H1 (cell line): ENCODE measurements around the gene PURA. TPM values are rescaled to one million over a fixed set of nuclear protein-coding genes. Genes with fewer than 3 reads are reported as not detected.

ENCODE experiments used
- CTCF ChIA-PET: fragments of 300-600 bp; sonication (Branson Sonifier 250); formaldehyde crosslinking; loops from one replicate; lab custom pipeline; 2021; ENCODE audit not compliant: partially characterized antibody; lab: Charles Lee
- POLR2A ChIA-PET: fragments of 300-600 bp; sonication (Branson Sonifier 250); formaldehyde crosslinking; loops from one replicate; lab custom pipeline; 2021; ENCODE audit warnings: inconsistent platforms; ENCODE audit not compliant: partially characterized antibody; lab: Charles Lee
- DNase-seq, 2 experiments: peaks; one replicate each; pipeline versions ENCODE4 v3.0.0 to v3.0.0-alpha.2; 2010 to 2022; ENCODE audit warnings: low spot score in 2 of 2, low read depth in 1 of 2, mixed read lengths in 1 of 2
- FAIRE-seq: peaks from 2 replicates; lab custom pipeline; 2011; peaks lifted over from hg19 to GRCh38; lab: Jason Lieb, UNC
- H2AFZ ChIP-seq: 2 replicates; pipeline ENCODE4 v1.8.1; 2012; ENCODE audit warnings: low read length, inconsistent platforms
- H2AK5ac ChIP-seq: 2 replicates; pipeline ENCODE4 v1.6.1; 2013; ENCODE audit warnings: low read depth, low read length
- H2BK120ac ChIP-seq: replicated peaks from 2 replicates; pipeline ENCODE3; 2013; ENCODE audit warnings: low read depth, low read length, inconsistent platforms
- H2BK12ac ChIP-seq: 2 replicates; pipeline ENCODE4 v1.6.1; 2013; ENCODE audit warnings: low read depth, low read length
- H2BK15ac ChIP-seq: 2 replicates; pipeline ENCODE4 v1.6.1; 2013; ENCODE audit warnings: low read length
- H2BK20ac ChIP-seq: 2 replicates; pipeline ENCODE4 v1.6.1; 2013; ENCODE audit warnings: low read length
- H2BK5ac ChIP-seq: 2 replicates; pipeline ENCODE4 v1.6.1; 2013; ENCODE audit warnings: low read depth, low read length
- H3K14ac ChIP-seq: 2 replicates; pipeline ENCODE4 v1.6.1; 2013; ENCODE audit warnings: inconsistent platforms; ENCODE audit not compliant: insufficient read length
- H3K18ac ChIP-seq: 2 replicates; pipeline ENCODE4 v1.6.1; 2013; ENCODE audit warnings: low read length; ENCODE audit errors: extremely low read depth
- H3K23ac ChIP-seq: 2 replicates; pipeline ENCODE4 v1.6.1; 2013; ENCODE audit warnings: inconsistent platforms; ENCODE audit not compliant: insufficient read length
- H3K23me2 ChIP-seq: 2 replicates; pipeline ENCODE4 v1.6.1; 2013; ENCODE audit warnings: low read depth, low read length
- H3K27ac ChIP-seq: 2 replicates; pipeline ENCODE4 v1.6.1; 2011; ENCODE audit warnings: low read depth, low read length, inconsistent platforms
- H3K27me3 ChIP-seq, 4 experiments: replicated peaks in 1 of 4; 1 replicate in 1 of 4; 2 replicates in 3 of 4; pipeline versions ENCODE4 v1.6.1 to v1.8.1; 2011 to 2013; ENCODE audit warnings: low read length in 3 of 4, mild to moderate bottlenecking in 3 of 4, inconsistent platforms in 2 of 4, mixed read lengths in 2 of 4, moderate library complexity in 1 of 4; ENCODE audit not compliant: control insufficient read depth in 3 of 4, insufficient read depth in 3 of 4; ENCODE audit errors: extremely low read depth in 1 of 4
- H3K36me3 ChIP-seq, 4 experiments: 2 replicates each; pipeline versions ENCODE4 v1.6.1 to v1.8.1; 2011 to 2013; ENCODE audit warnings: mild to moderate bottlenecking in 4 of 4, low read length in 3 of 4, moderate library complexity in 2 of 4, control low read depth in 1 of 4, inconsistent platforms in 1 of 4; ENCODE audit not compliant: insufficient read depth in 4 of 4, control insufficient read depth in 2 of 4
- H3K4ac ChIP-seq: replicated peaks from 2 replicates; pipeline ENCODE3; 2013; ENCODE audit warnings: low read length, low read depth, mixed read lengths, inconsistent platforms; ENCODE audit not compliant: insufficient read length
- H3K4me1 ChIP-seq, 4 experiments: replicated peaks in 1 of 4; 1 replicate in 1 of 4; 2 replicates in 3 of 4; pipeline versions ENCODE4 v1.6.1 to v1.8.1; 2011 to 2013; ENCODE audit warnings: low read length in 3 of 4, inconsistent platforms in 2 of 4, mixed read lengths in 1 of 4; ENCODE audit not compliant: insufficient read depth in 4 of 4, control insufficient read depth in 3 of 4
- H3K4me2 ChIP-seq, 2 experiments: 2 replicates each; pipeline versions ENCODE4 v1.6.1 to v1.8.1; 2011 to 2013; ENCODE audit warnings: low read depth in 2 of 2, low read length in 2 of 2, control low read depth in 1 of 2, inconsistent platforms in 1 of 2, mild to moderate bottlenecking in 1 of 2; ENCODE audit not compliant: insufficient read depth in 1 of 2
- H3K4me3 ChIP-seq, 4 experiments: fragments of 200-600, 300-600 bp in 1 of 4; sonication (generic), shearing (Covaris generic), sonication (Bioruptor Twin) in 1 of 4; 2 replicates each; pipeline versions ENCODE4 v1.5.1 to v1.8.1; 2011 to 2016; ENCODE audit warnings: low read length in 4 of 4, low read depth in 3 of 4, control low read depth in 2 of 4, inconsistent platforms in 2 of 4, mild to moderate bottlenecking in 2 of 4, mixed read lengths in 1 of 4, moderate library complexity in 1 of 4; ENCODE audit not compliant: insufficient read depth in 2 of 4; ENCODE audit errors: extremely low read depth in 1 of 4
- H3K56ac ChIP-seq: replicated peaks from 2 replicates; pipeline ENCODE3; 2013; ENCODE audit warnings: low read depth, mild to moderate bottlenecking, mixed read lengths, low read length, inconsistent platforms; ENCODE audit not compliant: insufficient read length
- H3K79me1 ChIP-seq: 2 replicates; pipeline ENCODE4 v1.6.1; 2013; ENCODE audit warnings: low read depth, low read length, control low read depth
- H3K79me2 ChIP-seq, 2 experiments: 2 replicates each; pipeline versions ENCODE4 v1.6.1 to v1.8.1; 2012 to 2013; ENCODE audit warnings: low read length in 2 of 2, mild to moderate bottlenecking in 2 of 2, inconsistent platforms in 1 of 2; ENCODE audit not compliant: insufficient read depth in 2 of 2, control insufficient read depth in 1 of 2
- H3K9ac ChIP-seq, 4 experiments: replicated peaks in 1 of 4; 1 replicate in 1 of 4; 2 replicates in 3 of 4; pipeline versions ENCODE4 v1.6.1 to v1.8.1; 2011 to 2013; ENCODE audit warnings: low read depth in 3 of 4, low read length in 3 of 4, control low read depth in 2 of 4, mild to moderate bottlenecking in 2 of 4, moderate library complexity in 2 of 4, inconsistent platforms in 1 of 4; ENCODE audit errors: extremely low read depth in 1 of 4
- H3K9me3 ChIP-seq, 2 experiments: 2 replicates each; pipeline versions ENCODE4 v1.6.1 to v1.8.1; 2012 to 2013; ENCODE audit warnings: mild to moderate bottlenecking in 2 of 2, moderate library complexity in 2 of 2, control low read depth in 1 of 2, inconsistent platforms in 1 of 2, low read depth in 1 of 2, low read length in 1 of 2, mixed read lengths in 1 of 2; ENCODE audit not compliant: insufficient read depth in 2 of 2
- H4K20me1 ChIP-seq, 2 experiments: replicated peaks in 1 of 2; 2 replicates each; pipeline versions ENCODE3 to v1.8.1; 2011 to 2013; ENCODE audit warnings: inconsistent platforms in 2 of 2, low read length in 2 of 2, mild to moderate bottlenecking in 1 of 2; ENCODE audit not compliant: insufficient read depth in 2 of 2, control insufficient read depth in 1 of 2
- H4K5ac ChIP-seq: 2 replicates; pipeline ENCODE4 v1.6.1; 2013; ENCODE audit warnings: low read length, low read depth, mixed read lengths, inconsistent platforms; ENCODE audit not compliant: insufficient read length
- H4K8ac ChIP-seq: 2 replicates; pipeline ENCODE4 v1.8.0; 2013; ENCODE audit warnings: mild to moderate bottlenecking, moderate library complexity, low read length, inconsistent platforms; ENCODE audit not compliant: insufficient read depth; ENCODE audit errors: extremely low read depth
- H4K91ac ChIP-seq: replicated peaks from 2 replicates; pipeline ENCODE3; 2013; ENCODE audit warnings: low read length, mixed read lengths, inconsistent platforms; ENCODE audit not compliant: insufficient read length
- CHD2 ChIP-seq: IDR thresholded peaks from 2 replicates; pipeline ENCODE4 v1.6.1; 2012; ENCODE audit warnings: low read length, improper control_type of control experiment
- KDM5A ChIP-seq: fragments of 200-600 bp; IDR thresholded peaks from 2 replicates; pipeline ENCODE4 v1.7.1; 2012; ENCODE audit warnings: mild to moderate bottlenecking, low read length, inconsistent platforms, mixed read lengths
- MAFK ChIP-seq: IDR thresholded peaks from 2 replicates; pipeline ENCODE4 v1.6.1; 2012; ENCODE audit warnings: low read depth, mild to moderate bottlenecking, improper control_type of control experiment, low read length
- SP1 ChIP-seq: IDR thresholded peaks from 2 replicates; pipeline ENCODE4 v1.6.1; 2011; ENCODE audit warnings: low read depth, low read length
- SRF ChIP-seq: IDR thresholded peaks from 2 replicates; pipeline ENCODE4 v1.6.1; 2011; ENCODE audit warnings: mild to moderate bottlenecking, low read depth, low read length, moderate library complexity
- TAF7 ChIP-seq: optimal IDR thresholded peaks from 2 replicates; pipeline ENCODE3; 2011; ENCODE audit warnings: low read depth, mild to moderate bottlenecking, inconsistent platforms, low read length, moderate library complexity, borderline replicate concordance
- TCF12 ChIP-seq: IDR thresholded peaks from 2 replicates; pipeline ENCODE4 v1.6.1; 2011; ENCODE audit warnings: low read depth, mild to moderate bottlenecking, low read length
- YY1 ChIP-seq: IDR thresholded peaks from 2 replicates; pipeline ENCODE4 v1.6.1; 2011; ENCODE audit warnings: low read depth, mild to moderate bottlenecking, low read length
- ZNF274 ChIP-seq: IDR thresholded peaks from 2 replicates; pipeline ENCODE4 v1.7.0; 2012; ENCODE audit warnings: low read length, borderline replicate concordance; ENCODE audit errors: extremely low read depth
- WGBS, 2 experiments: shearing (Covaris generic) in 1 of 2; methylation state at CpG; one replicate each; pipeline versions ENCODE4 v1.1.6 to v1.1.7; 2013 to 2015; ENCODE audit warnings: low lambda C conversion rate in 2 of 2, mixed read lengths in 2 of 2, inconsistent platforms in 1 of 2, low coverage in 1 of 2, missing lambda C conversion rate in 1 of 2; ENCODE audit not compliant: insufficient replicate concordance in 2 of 2, insufficient coverage in 1 of 2, insufficient read length in 1 of 2; ENCODE audit errors: extremely low coverage in 1 of 2, missing lambda C conversion rate in 1 of 2; 5-methylcytosine and 5-hydroxymethylcytosine counted together
- polyA plus RNA-seq, 7 experiments: library from polyadenylated mRNA; depleted of rRNA in 3 of 7; stranded (reverse) in 5 of 7; unstranded in 2 of 7; fragments of >200 nt in 5 of 7; fragments of 200-250 nt in 2 of 7; gene quantifications; 1 replicate in 5 of 7; 2 replicates in 1 of 7; 4 replicates in 1 of 7; pipeline versions ENCODE4 v1.2.1 to v1.2.3, GENCODE V29; 2011 to 2013; ENCODE audit warnings: missing spikeins in 2 of 7, mixed read lengths in 2 of 7
- total RNA-seq: library from RNA; stranded (reverse); fragmentation: NEBNext Ultra II Directional; extraction: Animal tissue kit (Norgen Biotek cat#: 25700); gene quantifications from 2 replicates; pipeline ENCODE4 v1.2.1, GENCODE V29; 2021

PURA gene
- total and polyA plus RNA-seq, 2 of the 8 experiments (the other 6 are each of a cell fraction or from before 2014, with no cell fraction given), result 0.98 to 2.1 TPM

GRCh38 chr5:140072812-140073211, 41.1 kb upstream of the PURA start:
- no peak for FAIRE-seq
- Histone ChIP-seq H3K36me3 (no peaks in the 10 kb centered on the region), H3K27ac (no peak overlapping the region), H3K4ac (no peak overlapping the region), H3K27me3 (no peaks in the 10 kb centered on the region), H4K91ac (no peak overlapping the region), H3K4me3 (no peak overlapping the region), H3K9me3 (no peaks in the 10 kb centered on the region), H2AFZ (no peak overlapping the region), H3K18ac (no peak overlapping the region), H3K79me2 (no peaks in the 10 kb centered on the region), H3K79me1 (no peaks in the 10 kb centered on the region), H2BK20ac (no peak overlapping the region), H4K8ac (no peak overlapping the region)
- 69% methylated on average over 10 of the region's 10 CpGs; no CpG with 5 or more reads in 1 of the 2 experiments for WGBS, 2 experiments
- ChIA-PET POLR2A (interaction anchor here (0.8 kb wide), 1 partner anchor 82 kb away, joined by 3 read pairs; no protein-coding TSS in a partner anchor), CTCF (interaction anchor here (0.6 to 4.4 kb wide), 39 partner anchors 9 to 1256 kb away, joined by 3 to 44 read pairs (median 4); partner anchors contain the start of gene NRG2)
- TF ChIP-seq MAFK, result no peak
- TF ChIP-seq ZNF274, result no peak
- TF ChIP-seq SRF, result no peak
- TF ChIP-seq KDM5A, result no peak
- TF ChIP-seq CHD2, result no peak
- no peak for TF ChIP-seq TAF7
- TF ChIP-seq SP1, result no peak
- TF ChIP-seq YY1, result no peak
- no peak for TF ChIP-seq TCF12
- TF ChIP-seq, all 59 proteins: peak for 0
- no peak overlapping the region for H2AK5ac ChIP-seq
- no peak overlapping the region for H3K56ac ChIP-seq
- no peak for DNase-seq
- H3K14ac ChIP-seq, result no peak overlapping the region
- H2BK5ac ChIP-seq, result no peak overlapping the region
- H2BK12ac ChIP-seq, result no peak overlapping the region
- no peaks in the 10 kb centered on the region for H3K23me2 ChIP-seq
- no peaks in the 10 kb centered on the region for H3K4me1 ChIP-seq
- H4K5ac ChIP-seq, result no peak overlapping the region
- no peak overlapping the region for H3K9ac ChIP-seq
- H3K4me2 ChIP-seq, result no peak overlapping the region
- no peak overlapping the region for H3K23ac ChIP-seq
- no peak overlapping the region for H2BK120ac ChIP-seq
- H2BK15ac ChIP-seq, result no peak overlapping the region
- H4K20me1 ChIP-seq, result no peaks in the 10 kb centered on the region
